Activated CD8-positive, alpha-beta memory T cell treated with anti-CD3 and anti-CD28 coated beads, Interleukin-2, amount 50 U/mL, for 48 hours (primary cell): Measurements from ENCODE around the gene KYNU.
"Not testable (repeated sequence)": the region's sequence is repeated elsewhere in the genome, so short reads cannot be mapped to it uniquely, and the experiment has no call there.

Experiments
- DNase-seq: peaks from one replicate; pipeline ENCODE4 v3.0.0-alpha.2; 2020

The KYNU gene

GRCh38 chr2:142877216-142877838, at the start of gene KYNU:
TSS of gene KYNU (plus strand) at chr2:142877664. CDS start at chr2:142885368, 7,704 bp downstream.
- no peak for DNase-seq

- DNase-seq, result no peak
Measured at GRCh38 chr2:142834021-142834420, 43.4 kb upstream of the KYNU start.

GRCh38 chr2:142840436-142840835, 37.0 kb upstream of the KYNU start:
- DNase-seq, result no peak

- no peak for DNase-seq
Measured at GRCh38 chr2:142841788-142842187, 35.7 kb upstream of the KYNU start.

- DNase-seq, result no peak
Measured at GRCh38 chr2:142842369-142842768, 35.1 kb upstream of the KYNU start.

- DNase-seq, result no peak
Measured at GRCh38 chr2:142843731-142844130, 33.7 kb upstream of the KYNU start.

GRCh38 chr2:142848023-142848606, 29.3 kb upstream of the KYNU start:
- no peak for DNase-seq

GRCh38 chr2:142849820-142850219, 27.6 kb upstream of the KYNU start:
- DNase-seq, result no peak

GRCh38 chr2:142853912-142854311, 23.6 kb upstream of the KYNU start:
- DNase-seq, result no peak

GRCh38 chr2:142857256-142858164, 20.0 kb upstream of the KYNU start:
- no peak for DNase-seq

- no peak for DNase-seq
Measured at GRCh38 chr2:142858961-142859360, 18.5 kb upstream of the KYNU start.

- DNase-seq, result no peak
Measured at GRCh38 chr2:142862299-142862698, 15.2 kb upstream of the KYNU start.

- no peak for DNase-seq
Measured at GRCh38 chr2:142862847-142863246, 14.6 kb upstream of the KYNU start.

GRCh38 chr2:142863485-142863961, 13.9 kb upstream of the KYNU start:
- no peak for DNase-seq

GRCh38 chr2:142864605-142865004, 12.9 kb upstream of the KYNU start:
- not testable (repeated sequence) for DNase-seq

GRCh38 chr2:142865924-142866323, 11.5 kb upstream of the KYNU start:
- DNase-seq, result no peak

GRCh38 chr2:142866426-142866825, 11.0 kb upstream of the KYNU start:
- DNase-seq, result no peak

- no peak for DNase-seq
Measured at GRCh38 chr2:142867136-142867535, 10.3 kb upstream of the KYNU start.

GRCh38 chr2:142868229-142868762, 9.2 kb upstream of the KYNU start:
- no peak for DNase-seq

- not testable (repeated sequence) for DNase-seq
Measured at GRCh38 chr2:142869065-142869460, 8.4 kb upstream of the KYNU start.

- DNase-seq, result no peak
Measured at GRCh38 chr2:142869461-142870106, 7.9 kb upstream of the KYNU start.

GRCh38 chr2:142870526-142870925, 6.9 kb upstream of the KYNU start:
- DNase-seq, result no peak

GRCh38 chr2:142871396-142871795, 6.1 kb upstream of the KYNU start:
- no peak for DNase-seq
